ENCODE results near the gene NTN5. TPM values are rescaled to one million over a fixed set of nuclear protein-coding genes. Genes with fewer than 3 reads are reported as not detected.

The NTN5 gene
- total and polyA plus RNA-seq, 9 of the 15 experiments (the other 6 are each of a cell fraction or from before 2014, with no cell fraction given), result not detected

GRCh38 chr19:48619692-48620585 lies 52.9 kb downstream of the NTN5 start (continued):
- TF ChIP-seq, protein P1, sequence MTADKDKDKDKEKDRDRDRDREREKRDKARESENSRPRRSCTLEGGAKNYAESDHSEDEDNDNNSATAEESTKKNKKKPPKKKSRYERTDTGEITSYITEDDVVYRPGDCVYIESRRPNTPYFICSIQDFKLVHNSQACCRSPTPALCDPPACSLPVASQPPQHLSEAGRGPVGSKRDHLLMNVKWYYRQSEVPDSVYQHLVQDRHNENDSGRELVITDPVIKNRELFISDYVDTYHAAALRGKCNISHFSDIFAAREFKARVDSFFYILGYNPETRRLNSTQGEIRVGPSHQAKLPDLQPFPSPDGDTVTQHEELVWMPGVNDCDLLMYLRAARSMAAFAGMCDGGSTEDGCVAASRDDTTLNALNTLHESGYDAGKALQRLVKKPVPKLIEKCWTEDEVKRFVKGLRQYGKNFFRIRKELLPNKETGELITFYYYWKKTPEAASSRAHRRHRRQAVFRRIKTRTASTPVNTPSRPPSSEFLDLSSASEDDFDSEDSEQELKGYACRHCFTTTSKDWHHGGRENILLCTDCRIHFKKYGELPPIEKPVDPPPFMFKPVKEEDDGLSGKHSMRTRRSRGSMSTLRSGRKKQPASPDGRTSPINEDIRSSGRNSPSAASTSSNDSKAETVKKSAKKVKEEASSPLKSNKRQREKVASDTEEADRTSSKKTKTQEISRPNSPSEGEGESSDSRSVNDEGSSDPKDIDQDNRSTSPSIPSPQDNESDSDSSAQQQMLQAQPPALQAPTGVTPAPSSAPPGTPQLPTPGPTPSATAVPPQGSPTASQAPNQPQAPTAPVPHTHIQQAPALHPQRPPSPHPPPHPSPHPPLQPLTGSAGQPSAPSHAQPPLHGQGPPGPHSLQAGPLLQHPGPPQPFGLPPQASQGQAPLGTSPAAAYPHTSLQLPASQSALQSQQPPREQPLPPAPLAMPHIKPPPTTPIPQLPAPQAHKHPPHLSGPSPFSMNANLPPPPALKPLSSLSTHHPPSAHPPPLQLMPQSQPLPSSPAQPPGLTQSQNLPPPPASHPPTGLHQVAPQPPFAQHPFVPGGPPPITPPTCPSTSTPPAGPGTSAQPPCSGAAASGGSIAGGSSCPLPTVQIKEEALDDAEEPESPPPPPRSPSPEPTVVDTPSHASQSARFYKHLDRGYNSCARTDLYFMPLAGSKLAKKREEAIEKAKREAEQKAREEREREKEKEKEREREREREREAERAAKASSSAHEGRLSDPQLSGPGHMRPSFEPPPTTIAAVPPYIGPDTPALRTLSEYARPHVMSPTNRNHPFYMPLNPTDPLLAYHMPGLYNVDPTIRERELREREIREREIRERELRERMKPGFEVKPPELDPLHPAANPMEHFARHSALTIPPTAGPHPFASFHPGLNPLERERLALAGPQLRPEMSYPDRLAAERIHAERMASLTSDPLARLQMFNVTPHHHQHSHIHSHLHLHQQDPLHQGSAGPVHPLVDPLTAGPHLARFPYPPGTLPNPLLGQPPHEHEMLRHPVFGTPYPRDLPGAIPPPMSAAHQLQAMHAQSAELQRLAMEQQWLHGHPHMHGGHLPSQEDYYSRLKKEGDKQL (CRISPR knock-in tag; IDR thresholded peaks at IDR 0.05; ENCODE audit: borderline replicate concordance), result no peak
- peak; percentile 4; the same call in 1 of the 2 replicates for TF ChIP-seq HLTF (IDR thresholded peaks at IDR 0.05)
- TF ChIP-seq ZNF311 (CRISPR knock-in tag; IDR thresholded peaks at IDR 0.05), result no peak
- peak; percentile 85; the same call in 1 of the 2 replicates for TF ChIP-seq THRAP3 (IDR thresholded peaks at IDR 0.05; ENCODE audit: borderline replicate concordance)
- TF ChIP-seq HDAC1 (IDR thresholded peaks at IDR 0.05), result peak; percentile 54 to 78; a peak in 2 of 4 replicates
- TF ChIP-seq, protein P2, sequence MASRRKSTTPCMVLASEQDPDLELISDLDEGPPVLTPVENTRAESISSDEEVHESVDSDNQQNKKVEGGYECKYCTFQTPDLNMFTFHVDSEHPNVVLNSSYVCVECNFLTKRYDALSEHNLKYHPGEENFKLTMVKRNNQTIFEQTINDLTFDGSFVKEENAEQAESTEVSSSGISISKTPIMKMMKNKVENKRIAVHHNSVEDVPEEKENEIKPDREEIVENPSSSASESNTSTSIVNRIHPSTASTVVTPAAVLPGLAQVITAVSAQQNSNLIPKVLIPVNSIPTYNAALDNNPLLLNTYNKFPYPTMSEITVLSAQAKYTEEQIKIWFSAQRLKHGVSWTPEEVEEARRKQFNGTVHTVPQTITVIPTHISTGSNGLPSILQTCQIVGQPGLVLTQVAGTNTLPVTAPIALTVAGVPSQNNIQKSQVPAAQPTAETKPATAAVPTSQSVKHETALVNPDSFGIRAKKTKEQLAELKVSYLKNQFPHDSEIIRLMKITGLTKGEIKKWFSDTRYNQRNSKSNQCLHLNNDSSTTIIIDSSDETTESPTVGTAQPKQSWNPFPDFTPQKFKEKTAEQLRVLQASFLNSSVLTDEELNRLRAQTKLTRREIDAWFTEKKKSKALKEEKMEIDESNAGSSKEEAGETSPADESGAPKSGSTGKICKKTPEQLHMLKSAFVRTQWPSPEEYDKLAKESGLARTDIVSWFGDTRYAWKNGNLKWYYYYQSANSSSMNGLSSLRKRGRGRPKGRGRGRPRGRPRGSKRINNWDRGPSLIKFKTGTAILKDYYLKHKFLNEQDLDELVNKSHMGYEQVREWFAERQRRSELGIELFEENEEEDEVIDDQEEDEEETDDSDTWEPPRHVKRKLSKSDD (conservative IDR thresholded peaks at IDR 0.05; ENCODE audit: low read length), result no peak
- TF ChIP-seq CGGBP1 (CRISPR knock-in tag; IDR thresholded peaks at IDR 0.05), result peak; percentile 0; the same call in 1 of the 2 replicates
- no peak for TF ChIP-seq JUN (IDR thresholded peaks at IDR 0.05; ENCODE audit: borderline replicate concordance, low read depth, low read length)
- no peak for TF ChIP-seq JUN (CRISPR knock-in tag; IDR thresholded peaks at IDR 0.05; ENCODE audit: borderline replicate concordance)
- TF ChIP-seq ARNT (IDR thresholded peaks at IDR 0.05), result peak in 1 of 2 experiments; percentile 50; a peak in 1 of 4 replicates
- TF ChIP-seq BCL6 (CRISPR knock-in tag; IDR thresholded peaks at IDR 0.05), result no peak
- TF ChIP-seq ELF2 (CRISPR knock-in tag; IDR thresholded peaks at IDR 0.05), result 0 out of 2 replicates have a peak, but pooled peaks have one; percentile 26
- TF ChIP-seq, protein P3, sequence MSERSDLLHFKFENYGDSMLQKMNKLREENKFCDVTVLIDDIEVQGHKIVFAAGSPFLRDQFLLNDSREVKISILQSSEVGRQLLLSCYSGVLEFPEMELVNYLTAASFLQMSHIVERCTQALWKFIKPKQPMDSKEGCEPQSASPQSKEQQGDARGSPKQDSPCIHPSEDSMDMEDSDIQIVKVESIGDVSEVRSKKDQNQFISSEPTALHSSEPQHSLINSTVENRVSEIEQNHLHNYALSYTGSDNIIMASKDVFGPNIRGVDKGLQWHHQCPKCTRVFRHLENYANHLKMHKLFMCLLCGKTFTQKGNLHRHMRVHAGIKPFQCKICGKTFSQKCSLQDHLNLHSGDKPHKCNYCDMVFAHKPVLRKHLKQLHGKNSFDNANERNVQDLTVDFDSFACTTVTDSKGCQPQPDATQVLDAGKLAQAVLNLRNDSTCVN (CRISPR knock-in tag; IDR thresholded peaks at IDR 0.05), result peak; percentile 58; the same call in 1 of the 2 replicates
- TF ChIP-seq ZBED1 (IDR thresholded peaks at IDR 0.05), result no peak
- no peak for TF ChIP-seq HDAC8 (tag; IDR thresholded peaks at IDR 0.05)
- TF ChIP-seq, protein P4, sequence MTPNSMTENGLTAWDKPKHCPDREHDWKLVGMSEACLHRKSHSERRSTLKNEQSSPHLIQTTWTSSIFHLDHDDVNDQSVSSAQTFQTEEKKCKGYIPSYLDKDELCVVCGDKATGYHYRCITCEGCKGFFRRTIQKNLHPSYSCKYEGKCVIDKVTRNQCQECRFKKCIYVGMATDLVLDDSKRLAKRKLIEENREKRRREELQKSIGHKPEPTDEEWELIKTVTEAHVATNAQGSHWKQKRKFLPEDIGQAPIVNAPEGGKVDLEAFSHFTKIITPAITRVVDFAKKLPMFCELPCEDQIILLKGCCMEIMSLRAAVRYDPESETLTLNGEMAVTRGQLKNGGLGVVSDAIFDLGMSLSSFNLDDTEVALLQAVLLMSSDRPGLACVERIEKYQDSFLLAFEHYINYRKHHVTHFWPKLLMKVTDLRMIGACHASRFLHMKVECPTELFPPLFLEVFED (CRISPR knock-in tag; conservative IDR thresholded peaks at IDR 0.05), result peak; percentile 66
